ENCODE results near the gene PTPRB. TPM values are rescaled to one million over a fixed set of nuclear protein-coding genes. Genes with fewer than 3 reads are reported as not detected.

PTPRB gene
- total RNA-seq, 4 donors from 2014 or later, result 12.5 to 40.3 (median 26.8) TPM

- TF ChIP-seq CTCF (IDR thresholded peaks at IDR 0.05), result no peak
- TF ChIP-seq POLR2AphosphoS5 (IDR thresholded peaks at IDR 0.05), result peak; percentile 63
- TF ChIP-seq EP300 (IDR thresholded peaks at IDR 0.05), result no peak
- peaks cover 0 to 6% of the 10 kb centered on the region in 2 donors for H3K36me3 ChIP-seq
- ATAC-seq, result peak; percentile 74
- H3K4me3 ChIP-seq, result no peak overlapping the region
- H3K27me3 ChIP-seq, result no peaks in the 10 kb centered on the region
- H3K9me3 ChIP-seq, result no peaks in the 10 kb centered on the region
- WGBS, 2 donors (ENCODE audit: low coverage in 1 of 2), result 50 to 71% methylated on average over 5 to 6 of the region's 6 CpGs
- H3K4me1 ChIP-seq, result no peaks in the 10 kb centered on the region
- peak overlapping the region in 3 of 4 donors; percentile 64 to 72 (median 68) for H3K27ac ChIP-seq
These were observed 101.3 kb downstream of the PTPRB start for GRCh38 chr12:70535896-70536374.

GRCh38 chr12:70534466-70534865 lies 102.8 kb downstream of the PTPRB start:
- Histone ChIP-seq H3K4me1 (no peaks in the 10 kb centered on the region), H3K27ac (peak overlapping the region in 3 of 4 donors; percentile 47 to 64 (median 58)), H3K9me3 (no peaks in the 10 kb centered on the region), H3K27me3 (no peaks in the 10 kb centered on the region), H3K36me3 (peaks cover 0 to 6% of the 10 kb centered on the region in 2 donors), H3K4me3 (no peak overlapping the region)
- TF ChIP-seq POLR2AphosphoS5 (IDR thresholded peaks at IDR 0.05), result no peak
- no peak for TF ChIP-seq POLR2A (IDR thresholded peaks at IDR 0.05)
- no peak for TF ChIP-seq EP300 (IDR thresholded peaks at IDR 0.05)
- TF ChIP-seq CTCF (IDR thresholded peaks at IDR 0.05), result no peak
- no peak for ATAC-seq
- 89 to 93% methylated on average over 3 to 4 of the region's 7 CpGs for WGBS, 2 donors (ENCODE audit: low coverage in 1 of 2)

GRCh38 chr12:70529647-70530046 lies 107.6 kb downstream of the PTPRB start:
- 81 to 89% methylated on average over 2 to 3 of the region's 3 CpGs for WGBS, 2 donors (ENCODE audit: low coverage in 1 of 2)
- no peak for ATAC-seq
- Histone ChIP-seq H3K9me3 (no peaks in the 10 kb centered on the region), H3K4me1 (no peaks in the 10 kb centered on the region), H3K4me3 (no peak overlapping the region), H3K27me3 (no peaks in the 10 kb centered on the region), H3K27ac (no peak overlapping the region), H3K36me3 (peaks cover 0 to 6% of the 10 kb centered on the region in 2 donors)
- TF ChIP-seq POLR2AphosphoS5 (IDR thresholded peaks at IDR 0.05) (no peak), POLR2A (IDR thresholded peaks at IDR 0.05) (no peak)

DNA sequence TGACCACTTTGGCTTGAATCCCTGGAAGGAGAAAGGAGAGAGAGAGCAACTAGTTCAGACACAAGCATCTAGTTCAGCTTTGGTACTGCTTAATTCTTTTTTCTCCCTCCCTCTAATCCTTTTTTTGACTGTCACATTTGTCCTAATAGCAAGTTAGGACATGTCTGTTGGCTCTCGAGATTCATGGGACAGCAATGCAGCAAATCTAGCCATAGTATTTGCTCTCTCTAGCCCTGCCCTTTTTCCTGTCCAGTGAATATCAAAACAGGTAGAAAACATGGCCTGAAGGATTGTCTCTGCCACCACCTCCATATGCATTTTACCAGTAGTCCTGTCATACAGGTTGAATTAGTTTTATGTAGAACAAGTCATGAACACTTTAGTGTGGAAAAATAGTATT lies 116.4 kb downstream of the PTPRB start:
- Histone ChIP-seq H3K36me3 (peaks cover 0 to 11% of the 10 kb centered on the region in 2 donors), H3K4me1 (no peaks in the 10 kb centered on the region), H3K27ac (no peak overlapping the region), H3K4me3 (no peak overlapping the region), H3K9me3 (peaks cover 0 to 10% (median 0%) of the 10 kb centered on the region in 3 donors), H3K27me3 (no peaks in the 10 kb centered on the region)
- ATAC-seq, result no peak
- 71% methylated on average over 1 of the region's 1 CpG; no CpG with 5 or more reads in 1 of the 2 donors for WGBS, 2 donors (ENCODE audit: low coverage in 1 of 2)
- TF ChIP-seq POLR2A (IDR thresholded peaks at IDR 0.05) (no peak), EP300 (IDR thresholded peaks at IDR 0.05) (no peak), POLR2AphosphoS5 (IDR thresholded peaks at IDR 0.05) (no peak), CTCF (IDR thresholded peaks at IDR 0.05) (no peak)

DNA sequence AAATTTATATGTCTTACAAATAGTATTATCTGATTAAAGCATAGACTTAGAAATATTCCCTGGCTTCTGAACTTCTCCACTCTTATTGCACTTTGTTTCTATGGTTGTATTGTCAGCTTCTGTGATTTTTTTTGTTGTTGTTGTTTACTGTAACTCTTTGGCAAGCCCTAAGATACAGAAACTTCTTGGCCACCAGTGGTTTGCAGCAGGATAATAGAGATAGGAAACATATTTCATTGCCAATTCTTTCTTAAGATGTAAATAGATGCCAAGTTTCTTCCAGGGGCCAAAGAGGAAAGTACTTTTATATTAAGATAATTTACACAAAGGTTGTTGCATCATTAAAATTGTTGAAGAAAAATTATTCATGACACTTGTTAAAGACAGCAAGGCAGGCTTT lies 123.8 kb downstream of the PTPRB start:
- H3K27me3 ChIP-seq, result no peaks in the 10 kb centered on the region
- no peak for TF ChIP-seq CTCF (IDR thresholded peaks at IDR 0.05)
- TF ChIP-seq POLR2AphosphoS5 (IDR thresholded peaks at IDR 0.05), result no peak
- no peak for TF ChIP-seq EP300 (IDR thresholded peaks at IDR 0.05)
- no peak for TF ChIP-seq POLR2A (IDR thresholded peaks at IDR 0.05)
- ATAC-seq, result no peak
- H3K27ac ChIP-seq, result no peak overlapping the region
- H3K4me3 ChIP-seq, result no peak overlapping the region
- H3K9me3 ChIP-seq, result peaks cover 0 to 1% (median 0%) of the 10 kb centered on the region in 3 donors
- no peaks in the 10 kb centered on the region for H3K4me1 ChIP-seq
- no peaks in the 10 kb centered on the region for H3K36me3 ChIP-seq
